DND-41 (cell line): ENCODE measurements around the gene TMX4.
A peak's percentile ranks its signal among the peaks of the same experiment; 100 is the strongest.

ENCODE experiments used
- ATAC-seq: fragments of 200-7000 bp; cut with Tn5 transposase; 3 replicates; pipeline ENCODE4 v1.9.1; 2021; ENCODE audit warnings: low read depth; ENCODE audit not compliant: insufficient read depth
- DNase-seq: peaks from one replicate; pipeline ENCODE4 v3.0.0-alpha.2; 2020
- H2AFZ ChIP-seq: 2 replicates; pipeline ENCODE4 v1.6.0; 2012; ENCODE audit warnings: low read depth, low read length
- H3K27ac ChIP-seq: 2 replicates; pipeline ENCODE4 v1.5.1; 2012; ENCODE audit warnings: low read length, inconsistent platforms
- H3K27me3 ChIP-seq: fragments of 200-600 bp; sonication (generic); 2 replicates; pipeline ENCODE4 v1.6.0; 2012; ENCODE audit warnings: low read length, mild to moderate bottlenecking, inconsistent platforms; ENCODE audit not compliant: insufficient read depth, poor library complexity
- H3K36me3 ChIP-seq: 2 replicates; pipeline ENCODE4 v1.5.1; 2012; ENCODE audit warnings: low read length, inconsistent platforms; ENCODE audit not compliant: insufficient read depth
- H3K4me1 ChIP-seq: 2 replicates; pipeline ENCODE4 v1.5.1; 2012; ENCODE audit warnings: mild to moderate bottlenecking, low read length; ENCODE audit not compliant: insufficient read depth
- H3K4me2 ChIP-seq: 2 replicates; pipeline ENCODE4 v1.6.0; 2012; ENCODE audit warnings: mild to moderate bottlenecking, moderate library complexity, low read length, inconsistent platforms; ENCODE audit not compliant: insufficient read depth
- H3K4me3 ChIP-seq, 2 experiments: fragments of 200-600 bp in 1 of 2; shearing (Covaris generic) in 1 of 2; 2 replicates each; pipeline ENCODE4 v1.5.1; 2012 to 2016; ENCODE audit warnings: inconsistent platforms in 2 of 2, low read length in 2 of 2, mild to moderate bottlenecking in 2 of 2, low read depth in 1 of 2, moderate library complexity in 1 of 2
- H3K79me2 ChIP-seq: 2 replicates; pipeline ENCODE4 v1.6.0; 2012; ENCODE audit warnings: low read length, inconsistent platforms; ENCODE audit not compliant: insufficient read depth
- H3K9ac ChIP-seq: 2 replicates; pipeline ENCODE4 v1.6.0; 2012; ENCODE audit warnings: low read depth, mild to moderate bottlenecking, inconsistent platforms, low read length, moderate library complexity
- H3K9me3 ChIP-seq: 2 replicates; pipeline ENCODE4 v1.5.1; 2012; ENCODE audit warnings: low read length, moderate library complexity, mild to moderate bottlenecking, inconsistent platforms; ENCODE audit not compliant: insufficient read depth, severe bottlenecking
- H4K20me1 ChIP-seq: 2 replicates; pipeline ENCODE4 v1.6.0; 2012; ENCODE audit warnings: low read length; ENCODE audit not compliant: insufficient read depth
- EZH2 ChIP-seq: IDR thresholded peaks from 3 replicates; pipeline ENCODE4 v1.6.1; 2012; ENCODE audit warnings: borderline replicate concordance, low read depth, mild to moderate bottlenecking, moderate library complexity, low read length, inconsistent platforms; ENCODE audit not compliant: severe bottlenecking
- TF ChIP-seq, protein P1 (sequence below): IDR thresholded peaks from 2 replicates; pipeline ENCODE4 v1.5.1; 2012; ENCODE audit warnings: borderline replicate concordance, low read length, moderate library complexity, mild to moderate bottlenecking; ENCODE audit not compliant: poor library complexity, severe bottlenecking; ENCODE audit errors: extremely low read depth

Gene TMX4, protein sequence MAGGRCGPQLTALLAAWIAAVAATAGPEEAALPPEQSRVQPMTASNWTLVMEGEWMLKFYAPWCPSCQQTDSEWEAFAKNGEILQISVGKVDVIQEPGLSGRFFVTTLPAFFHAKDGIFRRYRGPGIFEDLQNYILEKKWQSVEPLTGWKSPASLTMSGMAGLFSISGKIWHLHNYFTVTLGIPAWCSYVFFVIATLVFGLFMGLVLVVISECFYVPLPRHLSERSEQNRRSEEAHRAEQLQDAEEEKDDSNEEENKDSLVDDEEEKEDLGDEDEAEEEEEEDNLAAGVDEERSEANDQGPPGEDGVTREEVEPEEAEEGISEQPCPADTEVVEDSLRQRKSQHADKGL

DNA sequence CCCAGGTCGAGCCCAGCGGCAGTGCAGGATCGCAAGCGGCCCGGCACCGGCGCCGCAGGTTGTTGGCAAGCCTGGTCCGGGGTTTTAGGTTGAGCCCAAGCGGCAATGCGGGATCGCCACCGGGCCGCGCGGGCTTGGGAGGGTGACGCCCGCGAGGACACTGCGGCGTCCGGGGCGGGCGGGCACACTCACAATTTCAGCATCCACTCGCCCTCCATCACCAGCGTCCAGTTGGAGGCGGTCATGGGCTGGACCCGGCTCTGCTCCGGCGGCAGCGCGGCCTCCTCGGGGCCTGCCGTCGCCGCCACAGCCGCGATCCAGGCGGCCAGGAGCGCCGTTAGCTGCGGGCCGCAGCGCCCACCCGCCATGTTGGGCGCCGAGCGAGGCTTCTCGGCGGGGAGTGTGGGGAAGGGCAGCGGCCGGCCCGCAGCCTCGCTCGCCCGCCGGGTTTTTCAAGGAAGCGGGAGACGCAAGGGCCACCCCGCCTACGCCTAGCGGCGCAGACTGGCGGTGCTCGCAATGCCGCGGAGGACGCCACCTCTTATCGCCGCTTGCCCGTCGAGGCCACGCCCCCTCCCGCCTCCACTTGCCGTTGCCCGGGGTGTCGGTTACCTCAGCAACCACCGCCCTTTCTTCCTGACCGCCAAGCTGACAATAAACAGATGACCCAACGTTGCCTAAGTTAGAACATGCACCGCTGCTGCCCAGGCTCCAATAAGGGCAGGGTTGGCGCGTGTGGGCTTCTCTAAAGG lies at the start of gene TMX4:
TSS of gene TMX4 (minus strand) at position 516 of the 752 bp plus-strand sequence. CDS start at position 368, 148 bp downstream.
- H2AFZ ChIP-seq, result peak within 1 kb of the TSS; percentile 94
- TF ChIP-seq EZH2, result no peak
- TF ChIP-seq, protein P1, sequence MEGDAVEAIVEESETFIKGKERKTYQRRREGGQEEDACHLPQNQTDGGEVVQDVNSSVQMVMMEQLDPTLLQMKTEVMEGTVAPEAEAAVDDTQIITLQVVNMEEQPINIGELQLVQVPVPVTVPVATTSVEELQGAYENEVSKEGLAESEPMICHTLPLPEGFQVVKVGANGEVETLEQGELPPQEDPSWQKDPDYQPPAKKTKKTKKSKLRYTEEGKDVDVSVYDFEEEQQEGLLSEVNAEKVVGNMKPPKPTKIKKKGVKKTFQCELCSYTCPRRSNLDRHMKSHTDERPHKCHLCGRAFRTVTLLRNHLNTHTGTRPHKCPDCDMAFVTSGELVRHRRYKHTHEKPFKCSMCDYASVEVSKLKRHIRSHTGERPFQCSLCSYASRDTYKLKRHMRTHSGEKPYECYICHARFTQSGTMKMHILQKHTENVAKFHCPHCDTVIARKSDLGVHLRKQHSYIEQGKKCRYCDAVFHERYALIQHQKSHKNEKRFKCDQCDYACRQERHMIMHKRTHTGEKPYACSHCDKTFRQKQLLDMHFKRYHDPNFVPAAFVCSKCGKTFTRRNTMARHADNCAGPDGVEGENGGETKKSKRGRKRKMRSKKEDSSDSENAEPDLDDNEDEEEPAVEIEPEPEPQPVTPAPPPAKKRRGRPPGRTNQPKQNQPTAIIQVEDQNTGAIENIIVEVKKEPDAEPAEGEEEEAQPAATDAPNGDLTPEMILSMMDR, result peak; percentile 53
- DNase-seq, result peak; percentile 84
- ATAC-seq, result peak; percentile 76
- H3K27ac ChIP-seq, result peak within 1 kb of the TSS; percentile 81
- H3K4me3 ChIP-seq, result peak within 1 kb of the TSS; percentile 47 to 72
- no peaks in the 10 kb centered on the region for H3K36me3 ChIP-seq
- H3K27me3 ChIP-seq, result no peaks in the 10 kb centered on the region
- H4K20me1 ChIP-seq, result no peaks in the 10 kb centered on the region; the same call in 1 of the 2 replicates
- no peaks in the 10 kb centered on the region for H3K9me3 ChIP-seq
- peak within 1 kb of the TSS; percentile 94 for H3K9ac ChIP-seq
- peak within 1 kb of the TSS; percentile 89 for H3K4me2 ChIP-seq
- peaks cover 35% of the 10 kb centered on the region for H3K4me1 ChIP-seq
- H3K79me2 ChIP-seq, result 0 out of 2 replicates have a peak, but pooled peaks cover 2% of the 10 kb centered on the region

DNA sequence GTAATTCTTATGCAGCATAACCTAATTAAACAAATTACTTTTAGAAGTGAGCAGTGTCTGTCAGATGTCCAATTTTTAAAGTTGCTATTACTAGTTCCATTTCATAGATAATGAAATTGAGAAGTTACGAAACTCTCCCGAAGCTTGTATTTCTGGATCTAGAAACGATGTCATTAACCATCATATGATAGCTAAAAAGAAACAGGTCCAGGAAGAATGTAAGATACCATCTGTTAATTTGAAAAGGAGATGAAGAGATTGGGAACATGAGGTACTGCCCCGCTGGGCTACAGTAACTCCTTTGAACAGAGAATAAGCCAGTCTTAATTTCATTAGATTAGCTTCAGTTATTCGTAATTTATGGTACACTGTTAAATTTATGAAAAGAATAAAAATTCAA lies 47.5 kb upstream of the TMX4 start:
- H3K36me3 ChIP-seq, result no peaks in the 10 kb centered on the region
- no peak overlapping the region for H3K9ac ChIP-seq
- H3K27me3 ChIP-seq, result peaks cover 3% of the 10 kb centered on the region
- no peak overlapping the region for H2AFZ ChIP-seq
- no peaks in the 10 kb centered on the region for H3K4me1 ChIP-seq
- H3K79me2 ChIP-seq, result no peaks in the 10 kb centered on the region
- no peaks in the 10 kb centered on the region for H3K9me3 ChIP-seq
- no peaks in the 10 kb centered on the region for H4K20me1 ChIP-seq
- no peak overlapping the region for H3K27ac ChIP-seq
- ATAC-seq (no peak), DNase-seq (no peak)
- H3K4me2 ChIP-seq, result no peak overlapping the region
- H3K4me3 ChIP-seq, result no peak overlapping the region
- TF ChIP-seq EZH2, result no peak
- TF ChIP-seq, protein P1, result no peak

DNA sequence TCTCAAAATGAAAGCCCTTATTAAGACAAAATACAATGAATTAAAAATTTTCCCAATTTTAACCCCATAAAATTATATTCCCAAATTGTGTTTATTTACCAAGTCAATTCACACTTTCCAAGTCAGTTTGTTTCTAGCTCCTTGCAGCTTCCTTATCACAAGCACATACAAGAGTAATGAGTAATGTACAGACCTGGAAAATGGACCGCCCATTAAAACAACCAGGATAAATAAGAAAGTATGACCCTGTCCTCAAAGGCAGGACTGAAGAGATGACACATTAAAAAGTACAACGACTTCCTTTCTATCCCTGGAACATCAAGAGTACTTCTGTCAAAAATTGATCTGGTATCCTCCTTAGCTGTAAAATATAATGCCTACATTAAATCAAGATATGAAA lies 47.1 kb upstream of the TMX4 start:
- no peak overlapping the region for H3K4me3 ChIP-seq
- ATAC-seq (no peak), DNase-seq (no peak)
- H3K27me3 ChIP-seq, result peaks cover 3% of the 10 kb centered on the region
- H2AFZ ChIP-seq, result no peak overlapping the region
- no peak for TF ChIP-seq EZH2
- TF ChIP-seq, protein P1, result no peak
- H3K79me2 ChIP-seq, result no peaks in the 10 kb centered on the region
- no peak overlapping the region for H3K27ac ChIP-seq
- no peaks in the 10 kb centered on the region for H4K20me1 ChIP-seq
- H3K36me3 ChIP-seq, result no peaks in the 10 kb centered on the region
- no peaks in the 10 kb centered on the region for H3K9me3 ChIP-seq
- H3K9ac ChIP-seq, result no peak overlapping the region
- no peaks in the 10 kb centered on the region for H3K4me1 ChIP-seq
- H3K4me2 ChIP-seq, result no peak overlapping the region
